HL-60 (cell line): ENCODE results near the gene FBXO11.

Source experiments
- DNase-seq, 2 experiments: peaks; one replicate each; pipeline ENCODE4 v3.0.0-alpha.2; 2010 to 2020; ENCODE audit warnings: low read depth in 1 of 2, low spot score in 1 of 2
- H3K27ac ChIP-seq: fragments of 250-450 bp; sonication (Bioruptor Pico); replicated peaks from 2 replicates; pipeline ENCODE4 v1.5.1; 2020; ENCODE audit warnings: mild to moderate bottlenecking, moderate library complexity
- H3K27me3 ChIP-seq: fragments of 250-450 bp; sonication (Bioruptor Pico); 2 replicates; pipeline ENCODE4 v1.5.1; 2021; ENCODE audit warnings: mild to moderate bottlenecking, moderate library complexity; ENCODE audit not compliant: insufficient read depth, poor library complexity, severe bottlenecking
- H3K4me3 ChIP-seq: replicated peaks from 2 replicates; pipeline ENCODE4 v1.5.1; 2011; ENCODE audit warnings: mild to moderate bottlenecking, control low read depth, low read length; ENCODE audit not compliant: insufficient read depth
- CTCF ChIP-seq: IDR thresholded peaks from one replicate; pipeline ENCODE4 v1.5.1; 2011; ENCODE audit warnings: low read length, control low read depth, inconsistent platforms; ENCODE audit not compliant: insufficient read depth
- GABPA ChIP-seq: IDR thresholded peaks from 2 replicates; pipeline ENCODE4 v1.6.1; 2012; ENCODE audit warnings: low read depth
- POLR2AphosphoS5 ChIP-seq: IDR thresholded peaks from 2 replicates; pipeline ENCODE4 v1.6.1; 2012; ENCODE audit warnings: low read depth
- REST ChIP-seq: IDR thresholded peaks from 2 replicates; pipeline ENCODE4 v1.6.1; 2012; ENCODE audit warnings: low read depth; ENCODE audit not compliant: insufficient replicate concordance
- SPI1 ChIP-seq: IDR thresholded peaks from 2 replicates; pipeline ENCODE4 v1.6.1; 2012; ENCODE audit warnings: low read depth, mild to moderate bottlenecking, borderline replicate concordance

FBXO11 gene

DNA sequence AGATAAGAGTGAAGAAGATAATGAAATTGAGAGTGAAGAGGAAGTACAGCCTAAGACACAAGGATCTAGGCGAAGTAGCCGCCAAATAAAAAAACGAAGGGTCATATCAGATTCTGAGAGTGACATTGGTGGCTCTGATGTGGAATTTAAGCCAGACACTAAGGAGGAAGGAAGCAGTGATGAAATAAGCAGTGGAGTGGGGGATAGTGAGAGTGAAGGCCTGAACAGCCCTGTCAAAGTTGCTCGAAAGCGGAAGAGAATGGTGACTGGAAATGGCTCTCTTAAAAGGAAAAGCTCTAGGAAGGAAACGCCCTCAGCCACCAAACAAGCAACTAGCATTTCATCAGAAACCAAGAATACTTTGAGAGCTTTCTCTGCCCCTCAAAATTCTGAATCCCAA lies 107.7 kb downstream of the FBXO11 start:
- 0 out of 2 replicates have a peak, but pooled peaks have one; percentile 18 for TF ChIP-seq GABPA
- TF ChIP-seq REST, result no peak
- TF ChIP-seq POLR2AphosphoS5, result no peak; the same call in none of the 2 replicates
- TF ChIP-seq SPI1, result peak; percentile 64; the same call in 1 of the 2 replicates
- TF ChIP-seq CTCF, result no peak
- Histone ChIP-seq H3K27me3 (no peaks in the 10 kb centered on the region), H3K4me3 (no peak overlapping the region), H3K27ac (0 out of 2 replicates have a peak overlapping the region, but pooled peaks have one; percentile 13)
- DNase-seq, result peak; percentile 83 to 86

DNA sequence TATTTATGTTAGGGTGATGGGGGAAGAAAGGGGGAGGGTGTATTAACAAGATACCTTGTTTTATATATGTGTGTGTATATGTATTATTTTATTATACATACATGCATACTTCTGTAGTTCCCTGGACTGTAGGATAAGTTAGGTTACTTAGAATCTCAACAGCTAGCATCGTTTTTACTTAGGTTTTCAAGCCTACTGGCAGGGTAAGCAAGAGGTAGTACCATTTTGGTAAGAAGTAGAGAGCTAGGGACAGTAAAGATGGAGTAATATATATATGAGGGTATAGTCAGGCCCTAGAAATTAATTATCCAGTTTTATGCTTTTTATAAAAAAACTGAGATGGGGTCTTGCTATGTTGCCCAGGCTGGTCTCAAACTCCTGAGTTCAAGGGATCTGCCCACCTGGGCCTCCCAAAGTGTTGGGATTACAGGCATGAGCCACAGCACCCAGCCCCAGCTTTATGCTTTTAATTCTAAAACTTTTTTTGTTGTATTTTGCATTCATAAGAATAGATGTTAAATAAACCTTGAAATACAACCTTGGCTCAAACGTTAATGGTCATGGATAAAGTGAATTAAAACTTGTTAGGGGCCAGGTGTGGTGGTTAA lies 110.1 kb downstream of the FBXO11 start:
- no peak for DNase-seq
- Histone ChIP-seq H3K4me3 (no peak overlapping the region), H3K27ac (no peak overlapping the region), H3K27me3 (no peaks in the 10 kb centered on the region)
- TF ChIP-seq GABPA (no peak), POLR2AphosphoS5 (no peak), SPI1 (no peak), CTCF (no peak), REST (no peak)

GRCh38 chr2:47785986-47786385 lies 120.3 kb downstream of the FBXO11 start:
- DNase-seq, result peak; percentile 62
- H3K4me3 ChIP-seq, result peak overlapping the region; percentile 14
- peak overlapping the region; percentile 24; the same call in 1 of the 2 replicates for H3K27ac ChIP-seq

More at GRCh38 chr2:47785986-47786385, 120.3 kb downstream of the FBXO11 start:
- no peak for TF ChIP-seq REST
- no peak for TF ChIP-seq GABPA
- TF ChIP-seq POLR2AphosphoS5, result no peak
- no peak for TF ChIP-seq CTCF
- no peak for TF ChIP-seq SPI1
- H3K27me3 ChIP-seq, result no peaks in the 10 kb centered on the region
